ENCODE data around the gene HIBCH.

- no peak for TF ChIP-seq CTCF (IDR thresholded peaks at IDR 0.05)
- TF ChIP-seq EP300 (IDR thresholded peaks at IDR 0.05), result no peak
Measured at GRCh38 chr2:190340369-190340768, 20.7 kb upstream of the HIBCH start.

Data from tibial nerve (tissue), 4 donors.